ENCODE results near the gene FDCSP.
"Not testable (repeated sequence)": the region's sequence is repeated elsewhere in the genome, so short reads cannot be mapped to it uniquely, and the experiment has no call there.

Gene FDCSP

GRCh38 chr4:70239884-70240591 is 14.1 kb downstream of the FDCSP start:
- DNase-seq: peak; percentile 67

- DNase-seq: not testable (repeated sequence)
These were observed 16.4 kb downstream of the FDCSP start, which contains the start of gene CSN3 for GRCh38 chr4:70242297-70242696. CSN3 (plus strand) TSS chr4:70242597; CDS start chr4:70244820, 2,223 bp downstream.

DNA sequence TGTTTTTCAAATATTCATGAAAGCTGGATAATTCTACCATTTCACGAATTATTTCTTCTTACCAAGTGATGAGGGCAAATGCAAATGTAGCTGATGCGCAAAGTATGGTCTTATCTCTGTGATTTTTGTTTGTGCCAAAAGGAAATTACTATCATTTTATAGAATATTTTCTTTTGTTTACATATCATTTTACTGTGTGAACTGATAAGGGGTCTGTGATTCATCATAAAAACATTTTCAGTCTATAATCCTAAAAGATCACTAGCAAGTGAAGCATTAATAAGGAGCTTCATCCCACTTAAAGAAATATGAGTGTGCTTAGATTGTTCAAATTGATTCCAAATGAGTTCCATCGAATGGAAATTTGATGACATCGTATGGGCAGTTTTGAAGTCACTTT is 17.2 kb downstream of the FDCSP start:
- no peak for DNase-seq

GRCh38 chr4:70251250-70251944 is 25.5 kb downstream of the FDCSP start:
- no peak for DNase-seq

- DNase-seq: no peak
These were observed 26.0 kb downstream of the FDCSP start for GRCh38 chr4:70251945-70252277.

DNA sequence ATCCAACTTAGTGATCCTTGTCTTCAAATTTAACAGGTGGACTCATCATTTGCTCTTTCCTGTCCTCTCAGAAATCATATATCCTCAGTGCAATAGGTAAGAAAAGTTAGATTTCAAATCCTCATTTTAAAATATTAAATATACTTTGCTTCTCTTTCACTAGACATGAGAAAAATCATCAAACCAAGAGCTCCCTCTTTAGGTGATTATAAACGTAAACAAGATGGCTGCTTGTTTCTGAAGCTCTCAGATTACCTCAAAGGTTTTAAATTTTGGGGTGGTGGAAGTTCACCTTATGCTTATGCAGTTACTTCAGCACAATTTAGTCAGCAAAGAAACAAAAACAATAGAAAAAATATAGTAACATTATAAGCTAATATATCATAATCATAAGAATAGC is 43.8 kb downstream of the FDCSP start:
- DNase-seq: no peak

DNA sequence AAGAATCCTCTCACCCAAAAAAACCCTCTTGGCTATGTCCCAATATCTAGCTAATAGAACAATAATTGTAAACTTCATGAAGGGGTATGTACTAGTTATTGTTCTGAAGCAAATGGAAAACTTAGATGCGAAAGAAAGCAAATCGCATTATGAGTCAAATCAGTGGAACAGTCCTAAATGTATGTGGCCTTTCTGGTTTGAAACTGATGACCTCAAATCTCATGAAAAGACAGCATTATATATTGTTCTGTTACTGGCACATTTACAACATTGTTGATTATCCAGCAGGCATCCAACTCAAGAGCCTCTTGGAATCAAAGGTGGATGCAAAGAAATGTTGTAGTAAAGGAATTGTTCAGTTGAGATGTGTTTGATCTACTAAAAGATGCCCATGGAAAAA is 51.2 kb downstream of the FDCSP start:
- no peak for DNase-seq

DNA sequence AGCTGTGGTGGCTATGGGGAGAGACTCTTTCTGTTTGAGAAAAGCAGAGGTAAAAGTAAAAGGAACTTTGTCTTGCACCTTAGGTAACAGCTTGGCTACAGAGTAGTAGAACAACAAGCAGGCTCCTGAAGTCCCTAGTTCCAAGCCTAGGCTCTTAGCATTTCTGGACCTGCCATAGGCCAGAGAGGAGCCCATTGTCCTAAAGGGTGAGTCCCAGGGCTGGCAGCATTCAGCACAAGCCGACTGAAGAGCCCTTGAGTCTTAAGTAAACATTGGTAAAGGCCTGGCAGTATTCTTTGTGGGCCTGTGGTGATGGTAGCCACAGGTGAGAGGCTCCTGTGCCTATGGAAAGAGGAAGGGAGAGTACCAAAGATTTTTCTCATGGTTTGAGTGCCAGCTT is 54.6 kb downstream of the FDCSP start:
- no peak for DNase-seq

All from islet precursor cell (in vitro differentiated cells).